Right lobe of liver (tissue), 4 donors: Measurements from ENCODE around the gene LAMB2.

ENCODE experiments used
- POLR2A ChIP-seq: fragments of 450-650 bp; IDR thresholded peaks from one replicate; pipeline ENCODE4 v1.6.1; 2017; ENCODE audit warnings: antibody characterized with exemption, mild to moderate bottlenecking
- TF ChIP-seq, protein P1 (sequence below), 4 donors: fragments of 200-600 bp in 3 of 4; fragments of 450-650 bp in 1 of 4; IDR thresholded peaks; one replicate each; pipeline versions ENCODE4 v1.5.1 to v1.8.0; 2016 to 2022; ENCODE audit warnings: antibody characterized with exemption in 4 of 4, mild to moderate bottlenecking in 2 of 4
- donor health status: DM: no; HTN: no; CAD: no.
- donor health status: DM: no; HTN: no; CAD: no.
- donor health status: DM: no; HTN: yes; CAD: no.

DNA sequence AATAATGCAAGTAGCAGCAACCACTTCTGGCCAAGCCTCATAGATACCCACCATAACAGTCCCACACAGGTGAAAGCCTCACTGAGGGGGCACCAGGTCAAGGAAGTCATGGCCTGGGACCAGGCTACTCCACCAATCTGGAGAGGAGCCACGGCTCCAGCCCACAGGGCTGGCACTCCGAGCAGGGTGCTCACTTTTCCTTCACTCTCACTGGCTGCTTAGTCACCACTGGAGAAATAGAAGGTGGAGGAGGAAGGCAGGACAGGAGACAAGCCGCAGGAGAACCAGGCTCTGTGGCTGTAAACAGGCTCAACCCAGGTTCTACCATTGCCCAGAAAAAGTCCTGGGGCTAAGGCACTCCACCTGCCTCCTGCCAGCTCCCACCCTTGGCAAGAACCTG is 13.4 kb downstream of the LAMB2 start:
- TF ChIP-seq, protein P1, sequence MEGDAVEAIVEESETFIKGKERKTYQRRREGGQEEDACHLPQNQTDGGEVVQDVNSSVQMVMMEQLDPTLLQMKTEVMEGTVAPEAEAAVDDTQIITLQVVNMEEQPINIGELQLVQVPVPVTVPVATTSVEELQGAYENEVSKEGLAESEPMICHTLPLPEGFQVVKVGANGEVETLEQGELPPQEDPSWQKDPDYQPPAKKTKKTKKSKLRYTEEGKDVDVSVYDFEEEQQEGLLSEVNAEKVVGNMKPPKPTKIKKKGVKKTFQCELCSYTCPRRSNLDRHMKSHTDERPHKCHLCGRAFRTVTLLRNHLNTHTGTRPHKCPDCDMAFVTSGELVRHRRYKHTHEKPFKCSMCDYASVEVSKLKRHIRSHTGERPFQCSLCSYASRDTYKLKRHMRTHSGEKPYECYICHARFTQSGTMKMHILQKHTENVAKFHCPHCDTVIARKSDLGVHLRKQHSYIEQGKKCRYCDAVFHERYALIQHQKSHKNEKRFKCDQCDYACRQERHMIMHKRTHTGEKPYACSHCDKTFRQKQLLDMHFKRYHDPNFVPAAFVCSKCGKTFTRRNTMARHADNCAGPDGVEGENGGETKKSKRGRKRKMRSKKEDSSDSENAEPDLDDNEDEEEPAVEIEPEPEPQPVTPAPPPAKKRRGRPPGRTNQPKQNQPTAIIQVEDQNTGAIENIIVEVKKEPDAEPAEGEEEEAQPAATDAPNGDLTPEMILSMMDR (IDR thresholded peaks at IDR 0.05), result no peak
- TF ChIP-seq POLR2A, result no peak
